Activated CD4-positive, alpha-beta memory T cell treated with anti-CD3 and anti-CD28 coated beads, Interleukin-2, amount 10 ng/mL, durations not matched to agents 7 days and 5 days (primary cell): Measurements from ENCODE around the gene CCNY. TPM values are rescaled to one million over a fixed set of nuclear protein-coding genes. Genes with fewer than 3 reads are reported as not detected.

Source experiments
- CTCF ChIA-PET: fragments of 350-600 bp; sonication (Branson Sonifier 250); formaldehyde crosslinking; loops from one replicate; lab custom pipeline; 2021; ENCODE audit warnings: antibody characterized with exemption, inconsistent platforms; lab: Charles Lee
- POLR2A ChIA-PET: fragments of 350-600 bp; sonication (Branson Sonifier 250); formaldehyde crosslinking; loops from one replicate; lab custom pipeline; 2021; ENCODE audit warnings: antibody characterized with exemption; lab: Charles Lee
- DNase-seq: peaks from one replicate; pipeline ENCODE4 v3.0.0-alpha.2; 2020
- H3K27ac Mint-ChIP-seq: one replicate; pipeline ENCODE4 v1.8.0; 2021; ENCODE audit warnings: mild to moderate bottlenecking, mixed read lengths
- H3K27me3 Mint-ChIP-seq: one replicate; pipeline ENCODE4 v1.8.0; 2021; ENCODE audit warnings: mixed read lengths
- H3K36me3 Mint-ChIP-seq: one replicate; pipeline ENCODE4 v1.8.0; 2021; ENCODE audit warnings: low read depth, mixed read lengths
- H3K4me1 Mint-ChIP-seq: one replicate; pipeline ENCODE4 v1.8.0; 2021; ENCODE audit warnings: mixed read lengths
- H3K4me3 Mint-ChIP-seq: one replicate; pipeline ENCODE4 v1.8.0; 2021; ENCODE audit warnings: mild to moderate bottlenecking, mixed read lengths
- H3K9me3 Mint-ChIP-seq: one replicate; pipeline ENCODE4 v1.8.0; 2021; ENCODE audit warnings: mixed read lengths
- total RNA-seq, 2 experiments: library from RNA; stranded (reverse); gene quantifications; one replicate each; pipeline ENCODE4 v1.2.3, GENCODE V29; 2021

Gene CCNY
- total RNA-seq, 2 experiments from 2014 or later = 49.3 to 56.7 TPM

DNA sequence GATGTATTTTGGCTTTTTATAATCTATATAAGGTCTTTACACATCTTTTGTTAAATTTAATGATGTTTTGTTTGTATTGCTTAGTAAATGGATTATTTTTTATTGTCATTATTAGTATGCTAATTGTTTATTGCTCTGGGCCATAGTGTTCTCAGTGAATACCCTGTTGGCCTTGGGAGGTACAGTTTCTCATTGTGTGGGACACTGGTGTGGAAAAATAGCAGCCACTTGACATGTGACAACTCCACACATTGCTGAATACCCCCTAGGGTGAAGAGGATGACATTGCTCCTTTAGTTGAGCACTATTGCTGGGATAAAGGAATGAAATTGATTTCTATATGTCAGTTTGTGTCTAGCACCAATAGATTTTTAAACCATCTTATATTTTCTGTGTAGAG lies 130.9 kb downstream of the CCNY start:
- ChIA-PET POLR2A (no interaction called here), CTCF (no interaction called here)
- Mint-ChIP-seq H3K27me3 (no peaks in the 10 kb centered on the region), H3K4me1 (no peaks in the 10 kb centered on the region), H3K36me3 (no peaks in the 10 kb centered on the region), H3K27ac (no peak overlapping the region), H3K4me3 (no peak overlapping the region), H3K9me3 (no peaks in the 10 kb centered on the region)
- no peak for DNase-seq

DNA sequence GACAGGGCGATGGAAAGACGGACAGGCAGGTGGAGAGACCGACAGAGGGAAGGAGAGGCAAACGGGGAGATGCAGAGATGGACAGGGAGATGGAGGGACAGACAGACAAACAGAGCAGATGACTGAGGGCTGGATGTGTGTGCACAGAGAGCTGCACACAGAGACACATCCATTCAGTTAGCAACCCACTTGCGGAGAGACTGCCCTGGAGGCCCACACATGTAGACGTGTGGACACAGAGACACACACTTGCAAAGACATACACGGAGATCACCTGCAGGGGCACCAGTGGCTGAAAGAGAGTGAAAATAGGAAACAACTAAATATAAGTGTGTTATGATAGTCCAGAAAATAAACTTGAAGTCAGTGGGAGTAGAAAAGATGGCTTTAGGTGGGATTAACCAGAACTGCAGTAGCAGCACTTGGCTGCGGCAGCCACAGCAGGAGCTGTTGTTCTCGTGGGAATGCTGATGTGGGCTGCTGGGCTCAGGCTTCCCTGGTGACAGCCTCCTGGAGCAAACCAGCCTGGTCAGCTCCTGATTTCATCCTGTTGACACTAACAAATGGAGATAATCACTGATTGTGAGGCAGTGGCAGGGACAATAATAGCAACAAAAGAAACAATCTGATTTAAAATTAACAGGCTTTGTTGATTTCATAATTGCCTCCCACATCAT lies 134.1 kb downstream of the CCNY start:
- no peaks in the 10 kb centered on the region for H3K27me3 Mint-ChIP-seq
- no peak for DNase-seq
- POLR2A ChIA-PET = no interaction called here
- peaks cover 9% of the 10 kb centered on the region for H3K36me3 Mint-ChIP-seq
- no peak overlapping the region for H3K4me3 Mint-ChIP-seq
- no peak overlapping the region for H3K27ac Mint-ChIP-seq
- H3K4me1 Mint-ChIP-seq = no peaks in the 10 kb centered on the region
- H3K9me3 Mint-ChIP-seq = peaks cover 2% of the 10 kb centered on the region
- CTCF ChIA-PET = no interaction called here

DNA sequence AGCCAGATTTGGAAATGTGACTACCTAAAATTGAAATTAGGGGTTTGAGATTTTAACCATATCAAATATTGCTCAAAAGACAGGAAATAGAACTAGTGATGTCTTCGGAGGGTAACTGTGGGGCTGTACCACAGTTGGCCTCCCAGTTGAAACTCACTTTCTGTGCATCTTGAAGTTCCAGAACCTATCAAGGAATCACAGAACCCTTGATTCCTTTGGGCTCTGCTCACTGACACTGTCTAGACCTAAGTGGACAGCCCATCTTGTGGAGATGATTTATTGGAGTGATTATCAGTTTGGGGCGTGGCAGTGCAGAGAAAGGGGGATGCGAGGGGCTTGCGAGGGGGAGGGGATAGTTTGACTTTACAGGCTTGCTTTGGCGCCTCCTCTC lies 134.6 kb downstream of the CCNY start:
- CTCF ChIA-PET = no interaction called here
- DNase-seq = no peak

DNA sequence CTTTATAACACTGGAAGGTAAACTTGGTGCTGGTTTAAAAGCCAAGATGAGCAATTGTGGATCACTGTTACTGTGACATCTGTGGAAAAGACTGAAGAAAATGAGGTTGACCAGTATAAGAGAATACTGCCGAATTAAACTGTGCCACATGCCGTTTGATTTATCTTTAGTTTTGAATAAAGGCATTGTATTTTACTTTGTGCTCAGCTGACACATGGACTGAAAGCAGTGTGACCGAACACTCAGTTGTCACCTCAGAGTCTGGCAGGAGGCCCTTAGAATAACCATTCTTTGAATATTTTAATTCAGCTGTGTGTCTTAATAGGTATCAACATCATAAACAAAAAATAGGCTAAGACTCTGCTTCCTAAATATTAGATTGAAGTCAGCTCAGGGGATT lies 135.1 kb downstream of the CCNY start:
- Mint-ChIP-seq H3K9me3 (peaks cover 5% of the 10 kb centered on the region), H3K36me3 (peaks cover 9% of the 10 kb centered on the region), H3K27me3 (no peaks in the 10 kb centered on the region), H3K4me3 (no peak overlapping the region), H3K4me1 (no peaks in the 10 kb centered on the region), H3K27ac (no peak overlapping the region)
- POLR2A ChIA-PET = no interaction called here
- CTCF ChIA-PET = no interaction called here
- no peak for DNase-seq

More for the DNA sequence above, 134.6 kb downstream of the CCNY start:
- POLR2A ChIA-PET = no interaction called here
- H3K27ac Mint-ChIP-seq = no peak overlapping the region
- peaks cover 9% of the 10 kb centered on the region for H3K36me3 Mint-ChIP-seq
- no peaks in the 10 kb centered on the region for H3K27me3 Mint-ChIP-seq
- peaks cover 2% of the 10 kb centered on the region for H3K9me3 Mint-ChIP-seq
- no peaks in the 10 kb centered on the region for H3K4me1 Mint-ChIP-seq
- no peak overlapping the region for H3K4me3 Mint-ChIP-seq

DNA sequence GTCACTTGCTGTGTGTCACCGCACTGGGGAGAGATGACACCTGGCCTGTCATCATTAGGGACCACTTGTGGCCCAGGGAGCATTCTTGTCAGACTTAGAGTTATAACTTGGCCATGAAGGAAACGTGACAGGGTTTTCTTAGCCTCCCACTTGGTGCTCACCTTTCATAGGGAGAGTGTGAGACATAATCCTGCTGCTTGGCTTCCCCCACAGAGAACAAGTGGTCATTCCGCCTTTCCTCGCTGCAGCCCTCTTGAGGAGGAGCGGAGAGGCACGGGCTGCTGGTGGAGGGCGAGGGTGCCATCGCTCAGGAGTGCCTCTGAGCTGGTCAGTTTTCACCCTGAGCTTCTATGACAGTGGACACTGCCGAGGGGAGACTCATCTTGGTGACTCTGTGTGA lies 143.8 kb downstream of the CCNY start:
- Mint-ChIP-seq H3K4me1 (no peaks in the 10 kb centered on the region), H3K9me3 (peaks cover 3% of the 10 kb centered on the region), H3K27ac (no peak overlapping the region), H3K4me3 (no peak overlapping the region), H3K36me3 (peaks cover 10% of the 10 kb centered on the region), H3K27me3 (no peaks in the 10 kb centered on the region)
- no peak for DNase-seq
- ChIA-PET CTCF (no interaction called here), POLR2A (no interaction called here)

DNA sequence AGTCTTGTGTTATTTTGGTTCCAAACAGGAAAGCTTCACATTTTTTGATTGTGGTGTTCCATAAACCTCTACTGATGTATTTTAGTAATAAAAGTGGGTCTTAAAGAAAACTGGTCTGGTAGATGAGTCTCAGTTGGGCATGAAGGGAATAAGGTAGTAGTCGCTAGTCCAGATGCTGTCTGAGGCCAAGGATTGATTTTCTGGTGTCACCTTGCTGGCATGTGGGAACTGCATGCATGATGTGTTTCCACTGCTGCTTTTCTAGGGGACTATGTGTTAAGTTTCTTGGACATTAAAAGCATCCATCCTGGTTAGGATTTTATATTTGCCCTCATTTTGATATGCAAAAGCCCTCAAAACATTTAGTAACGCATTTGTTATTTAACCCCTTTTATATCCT lies 145.1 kb downstream of the CCNY start:
- H3K9me3 Mint-ChIP-seq = no peaks in the 10 kb centered on the region
- no peaks in the 10 kb centered on the region for H3K4me1 Mint-ChIP-seq
- H3K4me3 Mint-ChIP-seq = no peak overlapping the region
- CTCF ChIA-PET = no interaction called here
- POLR2A ChIA-PET = no interaction called here
- no peak for DNase-seq
- H3K27me3 Mint-ChIP-seq = no peaks in the 10 kb centered on the region
- no peak overlapping the region for H3K27ac Mint-ChIP-seq
- H3K36me3 Mint-ChIP-seq = peaks cover 14% of the 10 kb centered on the region

DNA sequence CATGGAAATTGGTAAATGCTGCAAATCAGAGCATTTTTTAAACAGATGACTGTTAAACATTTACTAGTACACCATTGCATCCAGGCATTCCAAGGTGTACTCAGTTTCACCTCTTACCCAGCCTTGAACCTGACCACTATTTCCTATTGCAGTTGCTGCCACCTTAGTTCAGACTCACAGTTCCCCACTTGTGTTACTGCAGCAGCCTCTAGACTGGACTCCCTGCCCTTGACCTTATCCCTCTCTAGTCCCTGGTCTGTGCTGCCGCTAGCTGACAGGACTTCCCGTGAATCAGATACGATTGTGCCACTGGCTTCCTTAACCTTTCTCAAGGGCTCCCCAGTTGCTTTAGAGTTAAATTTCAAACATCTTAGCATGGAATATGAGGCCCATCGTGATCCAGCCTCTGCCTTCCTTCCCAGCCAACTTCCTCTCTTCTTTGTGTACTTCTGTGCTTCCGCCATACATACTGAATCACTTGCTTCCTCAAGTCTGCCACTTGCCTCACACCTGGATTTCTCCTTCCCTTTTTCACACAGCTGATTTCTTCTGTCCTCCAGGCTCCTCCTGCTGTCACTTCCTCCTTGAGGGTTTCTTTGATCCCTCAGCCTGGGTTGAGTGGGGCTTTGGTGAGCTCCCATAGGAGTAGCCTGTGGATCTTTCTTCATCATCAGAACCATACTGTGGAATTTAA lies 150.1 kb downstream of the CCNY start:
- no peak overlapping the region for H3K27ac Mint-ChIP-seq
- no peak for DNase-seq
- no peaks in the 10 kb centered on the region for H3K9me3 Mint-ChIP-seq
- POLR2A ChIA-PET = no interaction called here
- CTCF ChIA-PET = no interaction called here
- H3K4me1 Mint-ChIP-seq = no peaks in the 10 kb centered on the region
- no peak overlapping the region for H3K4me3 Mint-ChIP-seq
- peaks cover 14% of the 10 kb centered on the region for H3K36me3 Mint-ChIP-seq
- no peaks in the 10 kb centered on the region for H3K27me3 Mint-ChIP-seq

DNA sequence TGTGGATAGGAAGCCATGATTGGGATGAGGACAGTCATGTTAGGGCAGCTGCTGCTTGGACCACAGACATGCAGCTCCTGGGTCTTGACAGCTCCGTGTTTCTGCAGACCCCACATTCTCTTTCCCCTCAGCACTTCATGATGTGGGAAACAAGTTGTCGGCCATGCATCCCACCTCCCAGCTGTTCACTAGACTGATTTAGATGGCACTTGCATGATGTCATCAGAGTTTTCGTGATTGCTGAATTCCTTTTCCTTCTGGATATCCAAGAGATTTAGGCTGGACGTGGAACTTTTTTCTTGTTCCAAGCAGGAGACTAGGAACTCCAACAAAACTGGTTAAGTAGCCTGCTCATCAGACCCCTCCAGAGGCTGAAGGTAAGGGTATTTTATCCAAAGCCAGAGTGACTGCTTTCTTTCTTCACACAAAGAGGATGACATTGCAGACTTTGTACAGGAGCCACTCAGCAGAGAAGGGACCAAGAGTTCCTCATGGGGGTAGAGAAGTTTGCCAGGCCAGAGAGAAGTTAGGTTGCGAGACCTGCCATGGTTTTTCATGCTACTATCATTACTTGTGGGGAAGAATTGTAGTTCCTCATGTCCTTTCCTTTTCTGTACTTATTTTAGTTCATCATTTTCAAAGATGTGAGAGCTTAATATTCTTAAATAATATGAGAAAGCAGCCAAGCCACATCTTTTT lies 151.2 kb downstream of the CCNY start:
- peaks cover 14% of the 10 kb centered on the region for H3K36me3 Mint-ChIP-seq

DNA sequence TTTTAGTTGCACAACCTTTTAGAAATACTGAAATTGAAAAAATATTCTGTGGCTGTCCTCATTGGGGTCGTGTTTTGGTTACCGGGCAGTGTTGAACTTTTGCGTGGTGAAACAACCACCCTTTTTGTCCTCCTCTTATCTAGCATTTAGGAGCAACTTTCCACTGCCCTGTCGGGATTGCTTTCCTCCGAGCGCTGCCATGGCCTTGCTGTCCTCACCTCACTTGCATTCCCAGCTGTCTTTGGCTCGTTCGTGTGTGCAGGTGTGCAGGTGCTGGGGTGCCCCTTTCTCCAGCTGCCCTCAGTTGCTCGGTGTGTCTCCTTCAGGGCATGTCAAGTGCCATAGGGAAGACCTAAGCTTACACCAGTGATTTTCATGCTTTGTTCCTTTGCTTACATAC lies 151.9 kb downstream of the CCNY start:
- no peak for DNase-seq
- CTCF ChIA-PET = no interaction called here
- no peaks in the 10 kb centered on the region for H3K4me1 Mint-ChIP-seq
- no peak overlapping the region for H3K27ac Mint-ChIP-seq
- H3K4me3 Mint-ChIP-seq = no peak overlapping the region
- peaks cover 14% of the 10 kb centered on the region for H3K36me3 Mint-ChIP-seq
- POLR2A ChIA-PET = no interaction called here
- no peaks in the 10 kb centered on the region for H3K27me3 Mint-ChIP-seq
- H3K9me3 Mint-ChIP-seq = no peaks in the 10 kb centered on the region

More for the DNA sequence above, 151.2 kb downstream of the CCNY start:
- Mint-ChIP-seq H3K9me3 (no peaks in the 10 kb centered on the region), H3K27me3 (no peaks in the 10 kb centered on the region), H3K4me1 (no peaks in the 10 kb centered on the region), H3K27ac (no peak overlapping the region), H3K4me3 (no peak overlapping the region)
- POLR2A ChIA-PET = no interaction called here
- no peak for DNase-seq
- CTCF ChIA-PET = no interaction called here

DNA sequence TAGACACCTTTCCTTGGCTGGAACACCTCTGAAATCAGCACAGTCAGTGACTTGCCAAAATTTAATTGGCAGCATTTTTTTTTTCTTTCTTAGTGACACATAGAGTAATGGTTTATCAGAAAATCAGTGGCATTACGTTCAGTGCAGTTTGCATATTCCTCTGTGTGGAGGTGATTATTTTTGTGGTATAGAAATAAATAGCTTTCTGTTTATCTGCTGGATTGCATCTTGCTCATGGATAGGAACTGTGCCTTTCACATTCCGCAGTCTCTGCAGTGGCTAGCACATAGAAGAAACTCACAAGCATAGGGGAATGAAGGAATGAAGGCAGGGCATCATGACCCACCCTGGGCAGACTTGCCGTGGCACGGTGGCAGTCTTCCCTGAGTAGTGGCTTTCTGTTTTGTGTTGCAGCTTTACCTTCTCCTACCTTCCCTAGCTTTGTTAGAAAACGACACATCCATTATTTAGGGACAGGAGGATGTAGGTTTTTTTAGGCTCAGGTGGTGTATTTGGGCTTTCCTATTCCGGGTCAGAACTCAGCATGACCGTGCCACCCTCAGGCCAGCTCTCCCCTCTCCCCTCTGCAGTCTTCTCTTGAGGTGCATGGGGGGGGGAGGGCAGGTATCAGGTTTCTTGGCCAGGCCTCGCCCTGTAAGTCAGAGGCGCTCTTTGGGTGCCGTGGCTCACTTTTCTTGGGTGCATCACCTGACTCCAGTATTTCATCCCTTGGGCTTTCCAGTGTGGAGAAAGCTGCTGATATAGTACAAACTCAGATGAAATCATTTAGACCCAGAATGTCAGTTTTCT lies 156.3 kb downstream of the CCNY start:
- no peaks in the 10 kb centered on the region for H3K36me3 Mint-ChIP-seq
- H3K9me3 Mint-ChIP-seq = no peaks in the 10 kb centered on the region
- no peak for DNase-seq
- H3K27ac Mint-ChIP-seq = no peak overlapping the region
- H3K4me3 Mint-ChIP-seq = no peak overlapping the region
- ChIA-PET CTCF (no interaction called here), POLR2A (no interaction called here)
- H3K4me1 Mint-ChIP-seq = peaks cover 13% of the 10 kb centered on the region
- no peaks in the 10 kb centered on the region for H3K27me3 Mint-ChIP-seq

DNA sequence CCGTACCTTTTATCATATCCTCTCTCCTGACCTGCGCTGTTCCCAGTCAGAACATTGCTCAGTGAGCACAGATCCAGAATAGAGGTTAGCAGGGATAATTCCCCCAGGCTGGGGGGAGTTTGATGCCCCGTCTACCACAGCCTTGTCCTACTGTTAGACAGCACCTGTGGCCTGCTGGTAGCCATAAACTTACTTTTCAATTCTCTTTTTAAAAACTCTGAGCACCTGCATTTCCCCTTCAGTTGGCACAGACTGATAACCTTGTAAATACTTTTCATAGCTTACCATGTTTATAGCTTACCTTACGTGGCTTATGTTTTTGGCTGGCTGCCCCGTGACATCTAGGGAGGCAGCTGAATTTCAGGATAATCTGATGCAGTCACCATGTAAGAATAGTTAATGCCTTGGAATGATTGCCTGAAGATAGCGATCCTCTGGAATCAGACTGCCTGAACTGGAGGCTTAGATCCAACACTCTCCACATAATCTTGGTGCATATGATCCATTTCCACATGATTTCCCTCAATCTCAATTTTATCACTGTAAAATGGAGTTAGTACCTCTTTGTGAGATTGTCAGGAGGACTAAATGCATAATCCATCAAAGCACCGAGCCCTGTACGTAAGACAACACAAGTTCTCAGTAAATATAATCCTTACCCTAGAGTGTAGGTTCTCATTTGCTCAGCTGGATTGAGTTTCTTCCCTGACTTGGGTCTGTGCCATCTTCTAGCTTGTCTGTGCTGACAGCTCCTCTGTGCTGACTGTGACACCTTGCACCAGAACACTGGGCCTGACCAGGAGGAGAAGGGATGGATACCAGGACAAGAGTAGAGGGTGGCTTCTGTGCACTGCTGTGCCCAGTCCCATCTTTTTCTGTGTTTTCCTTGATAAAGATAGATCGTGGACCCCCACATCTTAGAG lies 157.1 kb downstream of the CCNY start:
- H3K4me1 Mint-ChIP-seq = peaks cover 13% of the 10 kb centered on the region
- ChIA-PET CTCF (no interaction called here), POLR2A (no interaction called here)
- H3K27ac Mint-ChIP-seq = no peak overlapping the region
- no peaks in the 10 kb centered on the region for H3K27me3 Mint-ChIP-seq
- no peaks in the 10 kb centered on the region for H3K36me3 Mint-ChIP-seq
- no peak overlapping the region for H3K4me3 Mint-ChIP-seq
- H3K9me3 Mint-ChIP-seq = no peaks in the 10 kb centered on the region
- DNase-seq = no peak

DNA sequence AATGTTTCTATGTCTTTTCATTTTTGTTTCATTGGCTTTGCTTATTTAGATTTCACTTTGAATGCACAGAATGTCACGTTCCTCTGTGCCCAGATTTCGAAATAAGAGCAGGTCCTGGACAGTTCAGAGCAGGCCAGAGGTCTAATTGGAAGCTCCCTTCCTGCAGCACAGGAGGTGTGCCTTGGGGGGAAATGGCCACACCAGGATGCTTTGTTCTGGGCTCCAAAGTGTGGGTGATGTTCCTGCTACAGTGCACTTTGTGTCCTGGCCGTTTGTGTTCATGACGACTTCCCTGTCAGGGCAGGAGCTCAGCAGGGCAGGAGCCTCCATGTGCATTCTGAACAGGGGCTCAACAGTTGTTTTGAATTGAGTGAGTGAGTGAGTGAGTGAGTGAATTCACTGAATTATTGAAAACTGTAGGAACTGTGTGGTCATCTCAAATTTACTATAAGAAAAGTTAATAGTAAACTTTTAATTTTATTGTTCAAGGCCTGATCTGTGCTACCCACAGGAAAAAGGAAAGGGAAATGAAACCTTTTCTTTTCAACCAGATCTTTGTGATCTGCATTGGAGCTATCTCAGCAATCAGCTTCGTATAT lies 159.3 kb downstream of the CCNY start:
- H3K4me3 Mint-ChIP-seq = no peak overlapping the region
- CTCF ChIA-PET = no interaction called here

More for the DNA sequence above, 159.3 kb downstream of the CCNY start:
- H3K9me3 Mint-ChIP-seq = no peaks in the 10 kb centered on the region
- H3K27me3 Mint-ChIP-seq = no peaks in the 10 kb centered on the region
- no peaks in the 10 kb centered on the region for H3K36me3 Mint-ChIP-seq
- peaks cover 13% of the 10 kb centered on the region for H3K4me1 Mint-ChIP-seq
- DNase-seq = no peak
- no peak overlapping the region for H3K27ac Mint-ChIP-seq
- POLR2A ChIA-PET = no interaction called here
